Keratinocyte (primary cell): ENCODE data around the gene LYPD1. TPM values are rescaled to one million over a fixed set of nuclear protein-coding genes. Genes with fewer than 3 reads are reported as not detected.

Experiments
- DNase-seq: peaks from one replicate; pipeline ENCODE4 v3.0.0-alpha.2; 2011; ENCODE audit warnings: low read depth, missing footprints, low spot score
- FAIRE-seq: peaks from 2 replicates; lab custom pipeline; 2011; peaks lifted over from hg19 to GRCh38; lab: Jason Lieb, UNC
- H2AFZ ChIP-seq: 2 replicates; pipeline ENCODE4 v1.6.0; 2012; ENCODE audit warnings: low read length, control low read depth, inconsistent platforms; ENCODE audit not compliant: control insufficient read depth
- H3K27ac ChIP-seq: 2 replicates; pipeline ENCODE4 v1.5.1; 2011; ENCODE audit warnings: low read length; ENCODE audit not compliant: control insufficient read depth, insufficient read depth
- H3K27me3 ChIP-seq: 3 replicates; pipeline ENCODE4 v1.6.0; 2011; ENCODE audit warnings: low read length; ENCODE audit not compliant: control insufficient read depth, insufficient read depth; ENCODE audit errors: extremely low read depth
- H3K36me3 ChIP-seq, 2 experiments: 2 replicates in 1 of 2; 3 replicates in 1 of 2; pipeline ENCODE4 v1.5.1; 2011; ENCODE audit warnings: low read length in 2 of 2, mild to moderate bottlenecking in 1 of 2; ENCODE audit not compliant: control insufficient read depth in 2 of 2, insufficient read depth in 2 of 2; ENCODE audit errors: extremely low read depth in 1 of 2
- H3K4me1 ChIP-seq: 3 replicates; pipeline ENCODE4 v1.5.1; 2011; ENCODE audit warnings: low read length; ENCODE audit not compliant: control insufficient read depth, insufficient read depth; ENCODE audit errors: extremely low read depth
- H3K4me2 ChIP-seq: 3 replicates; pipeline ENCODE4 v1.6.0; 2011; ENCODE audit warnings: low read depth, low read length; ENCODE audit not compliant: control insufficient read depth, insufficient read depth; ENCODE audit errors: extremely low read depth
- H3K4me3 ChIP-seq, 3 experiments: fragments of 200-600 bp in 1 of 3; sonication (generic) in 1 of 3; 2 replicates in 2 of 3; 3 replicates in 1 of 3; pipeline ENCODE4 v1.5.1; 2011 to 2016; ENCODE audit warnings: low read length in 3 of 3, mild to moderate bottlenecking in 3 of 3, control low read depth in 2 of 3, inconsistent platforms in 1 of 3, low read depth in 1 of 3, mixed read lengths in 1 of 3, mixed run types in 1 of 3, moderate library complexity in 1 of 3; ENCODE audit not compliant: control insufficient read depth in 2 of 3, insufficient read depth in 2 of 3; ENCODE audit errors: extremely low read depth in 1 of 3
- H3K79me2 ChIP-seq: 2 replicates; pipeline ENCODE4 v1.6.0; 2012; ENCODE audit warnings: low read length; ENCODE audit not compliant: control insufficient read depth, insufficient read depth
- H3K9ac ChIP-seq: 3 replicates; pipeline ENCODE4 v1.6.0; 2011; ENCODE audit warnings: low read length; ENCODE audit not compliant: control insufficient read depth, insufficient read depth; ENCODE audit errors: extremely low read depth
- H3K9me1 ChIP-seq: 3 replicates; pipeline ENCODE4 v1.6.0; 2011; ENCODE audit warnings: low read length; ENCODE audit not compliant: control insufficient read depth, insufficient read depth; ENCODE audit errors: extremely low read depth
- H3K9me3 ChIP-seq: 2 replicates; pipeline ENCODE4 v1.5.1; 2012; ENCODE audit warnings: low read depth, low read length; ENCODE audit not compliant: control insufficient read depth
- H4K20me1 ChIP-seq: 3 replicates; pipeline ENCODE4 v1.6.0; 2011; ENCODE audit warnings: low read length; ENCODE audit not compliant: control insufficient read depth, insufficient read depth; ENCODE audit errors: extremely low read depth
- EZH2 ChIP-seq: IDR thresholded peaks from one replicate; pipeline ENCODE4 v1.6.1; 2012; ENCODE audit warnings: inconsistent platforms, mild to moderate bottlenecking, low read length, moderate library complexity
- dilution Hi-C: fragments of 300-500 bp; cut with MboI; formaldehyde crosslinking; loops from one replicate; pipeline ENCODE4 v1.7.0; 2020; ENCODE audit warnings: low sequenced_read_pairs; ENCODE audit not compliant: extremely low pct_ligation_motif_present
- polyA minus RNA-seq, 3 experiments: library from RNA; depleted of rRNA, polyadenylated mRNA; stranded (reverse); fragments of >200 nt; gene quantifications; 1 replicate in 1 of 3; 2 replicates in 1 of 3; 3 replicates in 1 of 3; pipeline ENCODE4 v1.2.3, GENCODE V29; 2011
- polyA plus RNA-seq, 5 experiments: library from polyadenylated mRNA; depleted of rRNA in 3 of 5; stranded (reverse) in 3 of 5; stranded (forward) in 1 of 5; unstranded in 1 of 5; fragments of >200 nt; gene quantifications; 1 replicate in 1 of 5; 2 replicates in 3 of 5; 3 replicates in 1 of 5; pipeline versions ENCODE4 v1.2.1 to v1.2.3, GENCODE V29; 2011 to 2012; ENCODE audit warnings: missing spikeins in 2 of 5, low read depth in 1 of 5, low replicate concordance in 1 of 5
- TF ChIP-seq, protein P1 (sequence below), 3 experiments: IDR thresholded peaks in 1 of 3; conservative IDR thresholded peaks in 1 of 3; optimal IDR thresholded peaks in 1 of 3; 2 replicates in 2 of 3; 3 replicates in 1 of 3; pipeline versions ENCODE3 to v1.5.1; 2011; ENCODE audit warnings: low read length in 3 of 3, mild to moderate bottlenecking in 3 of 3, moderate library complexity in 2 of 3, control low read depth in 1 of 3, inconsistent platforms in 1 of 3; ENCODE audit not compliant: insufficient read depth in 2 of 3; ENCODE audit errors: extremely low read depth in 1 of 3

Gene LYPD1, protein sequence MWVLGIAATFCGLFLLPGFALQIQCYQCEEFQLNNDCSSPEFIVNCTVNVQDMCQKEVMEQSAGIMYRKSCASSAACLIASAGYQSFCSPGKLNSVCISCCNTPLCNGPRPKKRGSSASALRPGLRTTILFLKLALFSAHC
- polyA plus RNA-seq (0.02 to 0.03 TPM (median 0.03 TPM) in 3 replicates), polyA minus RNA-seq (not detected in 3 replicates)
- polyA plus RNA-seq (2011; ENCODE audit: low read depth) = not detected
- 0.04 TPM in 1 of 2 replicates, not detected in the other for polyA plus RNA-seq (2011; cell fraction: cytosol; rRNA removed)
- polyA plus RNA-seq (2011; cell fraction: nucleus; rRNA removed) = 0.09 and 0.29 TPM in 2 replicates
- polyA plus RNA-seq (2012; ENCODE audit: low replicate concordance) = not detected in 2 replicates
- polyA minus RNA-seq (2011; cell fraction: cytosol; rRNA and poly(A)+ RNA removed) = not detected
- polyA minus RNA-seq (2011; cell fraction: nucleus; rRNA and poly(A)+ RNA removed) = 0.21 and 1.4 TPM in 2 replicates

DNA sequence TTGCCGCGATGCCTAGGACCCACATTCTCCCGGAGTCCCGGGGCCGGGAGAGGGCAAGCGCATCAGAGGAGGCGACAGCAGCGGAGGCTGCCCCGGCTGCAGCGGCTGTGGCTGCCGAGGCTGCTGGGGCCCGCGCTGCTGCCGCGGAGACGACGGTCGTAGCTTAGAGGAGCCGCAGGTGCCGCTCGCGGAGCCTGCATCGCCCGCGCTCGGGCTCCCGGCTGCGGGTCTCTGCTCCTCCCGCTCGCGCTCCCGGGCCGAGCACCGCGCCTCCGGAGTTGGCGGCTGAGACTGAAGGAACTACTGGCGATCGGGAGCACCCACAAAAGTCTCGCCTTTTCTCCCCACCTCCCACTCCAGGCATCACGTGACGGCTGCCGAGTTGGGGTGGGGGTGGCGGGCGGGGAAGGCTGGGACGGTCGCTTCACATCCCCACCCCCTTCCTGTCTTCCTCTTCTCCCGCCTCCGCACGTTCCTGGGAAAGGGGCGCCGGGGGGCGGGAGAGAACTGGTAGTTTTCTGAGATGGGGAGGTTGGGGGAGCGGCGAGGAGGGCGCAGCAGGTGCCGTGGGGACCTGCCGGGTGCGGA is at the start of gene LYPD1:
LYPD1 (minus strand) TSS at position 298 of the 588 bp plus-strand sequence; CDS start at position 25, 273 bp downstream.
- Histone ChIP-seq H3K27me3 (peaks cover 39% of the 10 kb centered on the region), H3K4me1 (peaks cover 27% of the 10 kb centered on the region), H4K20me1 (no peaks in the 10 kb centered on the region), H3K27ac (no peak within 1 kb of the TSS), H2AFZ (peak within 1 kb of the TSS; percentile 6), H3K4me2 (peak within 1 kb of the TSS; percentile 86), H3K4me3 (peak within 1 kb of the TSS; percentile 25 to 56 (median 55)), H3K9me1 (no peaks in the 10 kb centered on the region), H3K79me2 (no peaks in the 10 kb centered on the region), H3K9me3 (no peaks in the 10 kb centered on the region), H3K36me3 (no peaks in the 10 kb centered on the region), H3K9ac (no peak within 1 kb of the TSS)
- DNase-seq = no peak
- no peak for TF ChIP-seq EZH2
- FAIRE-seq = no peak
- dilution Hi-C loops = no loop called here

DNA sequence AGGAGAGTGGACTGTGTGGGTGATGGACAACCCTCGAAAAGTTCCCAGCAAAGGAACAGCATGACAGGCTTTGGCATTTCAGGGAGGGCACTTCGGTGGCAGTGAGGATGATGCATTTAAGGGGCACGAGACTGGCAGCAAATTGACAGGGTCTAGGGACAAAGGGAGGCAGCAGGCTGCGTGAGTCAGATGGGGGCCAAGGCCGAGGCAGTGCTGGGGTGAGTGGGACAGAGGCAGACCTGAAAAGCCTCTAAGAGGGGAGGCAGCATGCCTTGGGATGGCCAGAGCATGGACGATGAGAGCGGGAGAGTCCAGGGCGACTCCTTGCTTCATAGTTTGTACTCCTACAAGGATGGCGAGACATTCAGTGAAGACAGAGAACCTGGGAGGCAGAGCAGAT is 49.5 kb upstream of the LYPD1 start:
- Histone ChIP-seq H3K27me3 (no peaks in the 10 kb centered on the region), H3K79me2 (no peaks in the 10 kb centered on the region), H3K9me1 (no peaks in the 10 kb centered on the region), H3K4me3 (no peak overlapping the region), H3K9ac (no peak overlapping the region), H4K20me1 (no peaks in the 10 kb centered on the region), H3K4me1 (no peaks in the 10 kb centered on the region), H2AFZ (no peak overlapping the region), H3K9me3 (no peaks in the 10 kb centered on the region), H3K4me2 (no peak overlapping the region), H3K27ac (no peak overlapping the region), H3K36me3 (no peaks in the 10 kb centered on the region)
- TF ChIP-seq EZH2 = no peak
- TF ChIP-seq, protein P1, sequence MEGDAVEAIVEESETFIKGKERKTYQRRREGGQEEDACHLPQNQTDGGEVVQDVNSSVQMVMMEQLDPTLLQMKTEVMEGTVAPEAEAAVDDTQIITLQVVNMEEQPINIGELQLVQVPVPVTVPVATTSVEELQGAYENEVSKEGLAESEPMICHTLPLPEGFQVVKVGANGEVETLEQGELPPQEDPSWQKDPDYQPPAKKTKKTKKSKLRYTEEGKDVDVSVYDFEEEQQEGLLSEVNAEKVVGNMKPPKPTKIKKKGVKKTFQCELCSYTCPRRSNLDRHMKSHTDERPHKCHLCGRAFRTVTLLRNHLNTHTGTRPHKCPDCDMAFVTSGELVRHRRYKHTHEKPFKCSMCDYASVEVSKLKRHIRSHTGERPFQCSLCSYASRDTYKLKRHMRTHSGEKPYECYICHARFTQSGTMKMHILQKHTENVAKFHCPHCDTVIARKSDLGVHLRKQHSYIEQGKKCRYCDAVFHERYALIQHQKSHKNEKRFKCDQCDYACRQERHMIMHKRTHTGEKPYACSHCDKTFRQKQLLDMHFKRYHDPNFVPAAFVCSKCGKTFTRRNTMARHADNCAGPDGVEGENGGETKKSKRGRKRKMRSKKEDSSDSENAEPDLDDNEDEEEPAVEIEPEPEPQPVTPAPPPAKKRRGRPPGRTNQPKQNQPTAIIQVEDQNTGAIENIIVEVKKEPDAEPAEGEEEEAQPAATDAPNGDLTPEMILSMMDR (optimal IDR thresholded peaks at IDR 0.05 in 1 of 3, IDR thresholded peaks at IDR 0.05 in 1 of 3, conservative IDR thresholded peaks at IDR 0.05 in 1 of 3; ENCODE audit: extremely low read depth in 1 of 3, insufficient read depth in 2 of 3, low read length in 3 of 3) = no peak
- DNase-seq (no peak), FAIRE-seq (no peak)
- dilution Hi-C loops = no loop called here
